Activated CD4-positive, CD25-positive, alpha-beta regulatory T cell treated with anti-CD3 and anti-CD28 coated beads, Interleukin-2, amount 50 U/mL, for 72 hours (primary cell): Measurements from ENCODE around the gene TMF1.
A peak's percentile ranks its signal among the peaks of the same experiment; 100 is the strongest.

Experiments
- DNase-seq: peaks from one replicate; pipeline ENCODE4 v3.0.0; 2021

The TMF1 gene

GRCh38 chr3:69012800-69013252, 39.3 kb downstream of the TMF1 start:
- peak; percentile 54 for DNase-seq

- DNase-seq: no peak
These were observed 39.9 kb downstream of the TMF1 start for GRCh38 chr3:69012100-69012799.

DNA sequence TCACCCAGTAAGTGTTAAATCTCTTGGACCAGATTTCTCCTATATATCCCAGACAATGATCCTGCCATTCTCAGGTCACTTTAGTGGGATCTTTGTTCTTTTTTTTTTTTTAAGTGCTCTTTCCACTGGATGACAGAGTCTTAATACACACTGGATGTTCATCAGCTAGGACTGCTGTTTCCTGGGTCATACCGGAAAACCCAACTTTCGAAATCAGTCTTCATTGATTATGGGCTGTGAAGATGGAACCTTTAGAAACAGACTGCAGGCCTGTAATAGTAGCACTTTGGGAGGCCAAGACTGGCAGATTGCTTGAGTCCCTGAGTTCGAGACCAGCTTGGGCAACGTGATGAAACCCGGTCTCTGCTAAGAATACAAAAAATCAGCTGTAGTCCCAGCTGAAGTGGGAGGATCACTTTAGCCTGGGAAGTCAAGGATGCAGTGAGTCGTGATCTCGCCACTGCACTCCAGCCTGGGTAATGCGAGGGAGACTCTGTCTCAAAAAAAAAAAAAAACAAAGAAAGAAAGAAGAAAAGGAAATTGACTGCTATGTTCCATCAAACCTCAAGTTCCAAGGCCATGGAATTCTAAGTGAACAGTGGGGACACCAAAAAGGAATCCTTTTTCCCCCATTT, 40.9 kb downstream of the TMF1 start:
- DNase-seq: no peak

DNA sequence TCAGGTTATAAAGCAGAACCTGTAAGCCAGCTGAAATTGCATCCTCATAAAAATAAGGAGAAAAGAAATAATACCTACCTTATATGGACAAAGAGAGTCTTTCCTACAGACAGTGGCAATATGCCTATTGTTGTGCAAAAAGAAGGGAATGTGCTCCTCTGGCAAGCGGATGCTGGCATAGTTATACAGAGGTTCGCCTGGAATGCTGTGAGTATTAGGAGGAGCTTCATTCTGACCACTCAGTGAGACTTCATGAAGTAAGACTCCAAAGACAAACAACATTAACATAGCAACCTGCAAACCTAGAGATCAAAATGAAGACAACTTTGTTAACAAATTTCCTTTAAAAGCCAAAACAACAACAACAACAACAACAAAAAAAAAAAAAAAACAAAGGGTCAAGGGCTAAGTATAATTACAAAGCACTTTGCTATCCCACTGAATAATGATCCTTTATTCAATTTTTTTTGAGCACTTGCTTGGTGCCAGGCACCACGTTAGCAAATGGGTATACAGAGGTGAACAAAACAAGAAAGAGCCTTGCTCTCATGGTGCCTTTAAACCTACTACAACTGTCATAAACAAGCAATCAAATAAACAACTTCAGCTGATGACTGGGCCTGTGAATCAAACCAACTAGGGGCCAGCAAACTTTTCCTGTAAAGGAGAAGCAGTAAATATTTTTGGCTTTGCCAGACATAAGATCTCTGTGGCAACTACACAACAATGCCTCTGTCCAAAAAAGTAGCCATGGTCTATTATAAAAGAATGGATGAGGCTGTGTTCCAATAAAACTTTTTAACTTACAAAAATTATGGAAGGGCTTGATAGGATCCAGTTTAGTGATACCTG, 42.3 kb downstream of the TMF1 start:
- DNase-seq: no peak

GRCh38 chr3:69008980-69009379, 43.2 kb downstream of the TMF1 start:
- DNase-seq: no peak

DNA sequence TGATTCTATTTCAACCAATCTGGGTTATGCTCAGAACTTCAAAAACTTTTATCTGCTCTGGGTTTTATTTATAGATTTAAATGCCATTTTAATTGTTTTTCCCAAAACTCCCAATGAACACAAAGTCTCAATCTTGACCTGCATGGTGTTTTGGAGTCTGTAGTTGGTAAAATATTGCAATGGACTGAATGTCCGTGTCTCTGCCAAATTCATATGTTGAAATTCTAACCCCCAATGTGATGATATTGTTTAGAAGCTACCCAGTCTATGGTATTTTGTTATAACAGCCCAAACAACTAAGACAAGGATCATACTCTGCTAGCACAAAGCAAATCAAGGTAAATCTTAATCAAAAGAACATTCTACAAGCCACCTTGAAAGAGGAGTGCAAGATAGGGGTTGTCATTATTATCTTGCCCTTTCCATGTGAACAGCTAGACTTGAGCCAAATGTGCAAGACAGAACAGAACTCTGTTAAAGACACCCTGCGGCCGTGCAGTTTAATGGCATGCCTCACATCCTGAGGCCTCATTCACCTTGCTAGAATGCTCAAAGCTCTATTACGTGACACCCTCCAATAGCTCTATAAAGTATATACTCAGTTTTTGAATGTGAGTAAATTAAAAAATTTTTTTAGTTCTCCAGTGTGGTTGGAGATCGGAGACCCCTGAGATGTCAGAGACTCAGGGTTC, 46.2 kb downstream of the TMF1 start:
- DNase-seq: no peak

DNA sequence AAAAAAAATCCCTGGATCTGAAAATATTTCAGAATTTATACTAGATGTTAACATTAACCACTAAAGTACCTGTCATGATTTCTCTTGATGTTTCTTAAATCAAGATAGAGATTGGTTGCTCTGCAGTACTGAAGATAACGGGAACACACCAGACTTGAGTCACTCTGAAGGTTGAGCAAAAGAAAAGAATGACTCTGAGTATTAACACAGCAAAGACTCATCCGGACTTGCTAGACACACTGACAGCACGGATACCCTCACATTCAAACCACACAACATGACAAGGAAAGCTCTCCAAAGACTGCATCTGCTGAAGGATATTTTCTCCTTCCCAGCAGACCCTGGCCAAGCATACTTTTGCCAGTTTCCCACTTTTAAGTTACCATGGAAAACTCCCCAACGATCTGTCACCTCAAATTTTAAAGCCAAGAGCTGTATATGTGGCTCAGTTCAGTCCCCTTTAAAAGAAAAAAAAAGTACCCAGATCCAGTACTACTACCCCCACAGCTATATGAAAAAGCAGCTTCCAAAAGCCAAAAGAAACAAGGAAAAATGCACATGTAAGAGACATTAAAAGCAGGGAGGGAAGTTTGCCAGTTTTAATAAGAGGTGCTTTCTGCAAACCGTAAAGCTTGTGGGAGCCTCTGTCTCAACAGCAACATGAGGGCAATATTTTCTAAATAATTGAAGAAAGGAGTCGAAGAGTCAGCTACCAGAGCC, 46.9 kb downstream of the TMF1 start:
- DNase-seq: no peak

GRCh38 chr3:69004138-69004537, 48.0 kb downstream of the TMF1 start:
- DNase-seq: no peak

DNA sequence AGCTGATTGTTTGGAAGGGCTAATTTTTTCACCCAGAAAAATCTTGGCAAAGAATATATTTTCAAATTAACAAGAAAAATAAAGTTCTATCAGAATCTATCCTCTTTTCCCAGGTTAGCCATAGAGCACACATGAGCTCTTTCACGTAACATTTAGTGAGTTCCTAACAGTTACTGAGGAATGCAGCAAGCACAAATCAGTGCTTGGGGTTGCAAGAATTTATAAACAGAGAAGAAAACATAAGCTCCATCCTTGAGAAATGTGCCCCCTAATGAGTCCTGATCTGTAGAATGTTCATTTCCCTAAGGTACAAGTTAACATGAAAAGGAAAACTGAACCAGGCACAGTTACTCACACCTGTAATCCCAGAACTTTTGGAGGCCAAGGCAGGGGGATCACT, 52.5 kb downstream of the TMF1 start:
- no peak for DNase-seq

- DNase-seq: no peak
These were observed 53.0 kb downstream of the TMF1 start for GRCh38 chr3:68999158-68999557.

- DNase-seq: no peak
These were observed 54.2 kb downstream of the TMF1 start for GRCh38 chr3:68997887-68998286.

- no peak for DNase-seq
These were observed 55.7 kb downstream of the TMF1 start for GRCh38 chr3:68996356-68996995.

- no peak for DNase-seq
These were observed 63.4 kb downstream of the TMF1 start for GRCh38 chr3:68988740-68989139.

GRCh38 chr3:68987322-68987721, 64.8 kb downstream of the TMF1 start:
- no peak for DNase-seq

- DNase-seq: no peak
These were observed 65.5 kb downstream of the TMF1 start for GRCh38 chr3:68986496-68987208.

GRCh38 chr3:68985146-68985790, 66.9 kb downstream of the TMF1 start:
- no peak for DNase-seq

GRCh38 chr3:68984011-68984530, 68.1 kb downstream of the TMF1 start:
- DNase-seq: no peak

DNA sequence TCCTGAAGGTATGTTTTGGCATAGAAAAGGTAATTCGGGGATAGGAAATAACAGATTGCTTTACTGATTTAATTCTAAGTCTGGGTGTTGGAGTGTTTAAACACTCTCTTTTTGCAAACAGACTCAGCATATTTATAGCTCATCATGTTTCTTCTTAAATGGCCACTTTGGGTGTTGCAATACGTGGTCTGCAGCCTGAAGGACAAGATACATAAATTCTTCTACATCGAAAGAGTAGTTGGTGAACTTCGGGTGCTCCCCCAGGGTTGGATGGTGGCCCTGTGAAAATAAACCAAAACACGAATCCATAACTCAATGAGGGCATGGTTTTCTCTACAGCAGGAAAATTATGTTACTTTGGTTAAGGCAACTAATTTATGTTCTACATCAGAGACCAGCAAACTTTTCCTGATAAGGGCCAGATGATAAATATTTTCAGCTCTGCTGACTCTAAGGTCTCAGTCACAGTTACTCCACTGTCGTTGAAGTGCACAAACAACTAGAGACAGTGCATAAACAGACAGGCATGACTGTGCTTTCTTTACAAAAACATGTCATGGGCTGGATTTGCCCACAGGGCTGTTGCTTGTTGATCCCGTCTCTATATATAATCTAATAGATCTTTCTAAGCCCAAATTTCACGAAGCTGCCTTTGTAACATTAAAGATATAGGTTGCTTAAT, 74.5 kb downstream of the TMF1 start:
- DNase-seq: no peak

DNA sequence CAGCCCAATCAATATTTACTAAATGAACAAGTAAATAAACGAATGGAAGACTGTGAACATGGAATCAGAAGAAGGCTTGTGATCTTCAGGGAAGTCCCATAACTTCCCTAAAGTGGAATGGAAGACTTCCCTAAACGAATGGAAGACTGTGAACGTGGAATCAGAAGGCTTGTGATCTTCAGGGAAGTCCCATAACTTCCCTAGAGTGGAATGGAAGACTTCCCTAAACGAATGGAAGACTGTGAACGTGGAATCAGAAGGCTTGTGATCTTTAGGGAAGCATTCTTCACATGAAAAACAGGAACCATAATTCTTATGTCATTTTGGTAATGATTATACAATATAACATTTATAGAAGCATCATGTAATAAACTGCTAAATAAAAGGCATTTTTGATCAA, 77.4 kb downstream of the TMF1 start:
- DNase-seq: no peak

- DNase-seq: no peak
These were observed 78.5 kb downstream of the TMF1 start for GRCh38 chr3:68973639-68974038.
